ENCODE results near the gene MAP4.
A peak's percentile ranks its signal among the peaks of the same experiment; 100 is the strongest.
"Not testable (repeated sequence)": the region's sequence is repeated elsewhere in the genome, so short reads cannot be mapped to it uniquely, and the experiment has no call there.

MAP4 gene

GRCh38 chr3:47836986-47837385 lies 179.2 kb downstream of the MAP4 start:
- no peak for DNase-seq

- DNase-seq, result not testable (repeated sequence)
Measured at GRCh38 chr3:47829482-47829881, 186.7 kb downstream of the MAP4 start.

- DNase-seq, result no peak
Measured at GRCh38 chr3:47825590-47825989, 190.6 kb downstream of the MAP4 start.

- DNase-seq, result peak; percentile 88 to 94
Measured at GRCh38 chr3:47824541-47825473, 191.4 kb downstream of the MAP4 start.

GRCh38 chr3:47817609-47818008 lies 198.6 kb downstream of the MAP4 start:
- no peak for DNase-seq

- no peak for DNase-seq
Measured at GRCh38 chr3:47813551-47814177, 202.6 kb downstream of the MAP4 start.

- DNase-seq, result no peak
Measured at GRCh38 chr3:47804577-47804976, 211.6 kb downstream of the MAP4 start.

GRCh38 chr3:47803480-47804025 lies 212.7 kb downstream of the MAP4 start:
- peak in 1 of 2 experiments; percentile 10 for DNase-seq

- peak; percentile 89 to 91 for DNase-seq
Measured at GRCh38 chr3:47802734-47803479, 213.3 kb downstream of the MAP4 start, which contains the start of gene DHX30. DHX30 (plus strand) TSS chr3:47803138; CDS start chr3:47810684, 7,546 bp downstream.

All from SHP77 (cell line).